Measurements from ENCODE around the gene SAFB.
"Not testable (repeated sequence)": the region's sequence is repeated elsewhere in the genome, so short reads cannot be mapped to it uniquely, and the experiment has no call there.

SAFB gene

DNA sequence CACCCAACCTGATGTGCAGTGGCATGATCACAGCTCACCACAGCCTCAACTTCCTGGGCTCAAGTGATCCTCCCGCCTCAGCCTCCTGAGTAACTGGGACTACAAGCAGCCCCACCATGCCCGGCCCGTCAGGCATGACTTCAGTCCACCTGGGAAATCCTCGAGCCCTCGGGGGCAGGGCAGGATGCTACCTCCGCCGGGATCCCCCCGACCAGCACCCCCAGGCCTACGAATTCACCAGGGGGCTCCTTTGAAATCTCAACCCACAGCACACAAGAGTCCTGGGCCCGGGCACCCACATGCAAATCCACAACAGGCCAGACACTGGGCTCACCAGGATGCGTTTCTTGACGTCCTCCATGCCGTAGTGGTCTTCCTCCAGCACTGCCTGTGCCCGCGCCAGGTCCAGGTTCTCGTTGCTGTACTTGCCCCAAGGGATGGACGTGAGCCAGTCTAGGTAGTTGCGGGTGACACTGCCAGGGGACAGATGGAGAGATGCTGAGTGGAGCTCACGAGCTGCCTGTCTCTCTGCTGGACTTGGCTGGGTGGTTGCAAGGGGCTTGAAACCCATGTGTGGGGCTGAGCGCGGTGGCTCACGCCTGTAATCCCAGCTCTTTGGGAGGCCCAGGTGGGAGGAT lies 77.7 kb downstream of the SAFB start:
- Histone ChIP-seq H3K4me3 (ENCODE audit: low read length, poor library complexity, severe bottlenecking) (no peak overlapping the region), H3K36me3 (ENCODE audit: insufficient read depth, low read length) (peaks cover 61% of the 10 kb centered on the region; the same call in 1 of the 2 replicates), H4K20me1 (ENCODE audit: insufficient read depth, low read length, poor library complexity, severe bottlenecking) (peaks cover 9% of the 10 kb centered on the region), H3K9ac (ENCODE audit: low read depth, low read length, poor library complexity, severe bottlenecking) (no peak overlapping the region), H3K27me3 (ENCODE audit: insufficient read depth, low read length, poor library complexity, severe bottlenecking) (no peaks in the 10 kb centered on the region), H3K9me2 (replicated peaks; ENCODE audit: low read depth, low read length) (no peaks in the 10 kb centered on the region), H3K4me1 (ENCODE audit: insufficient read depth, low read length, poor library complexity, severe bottlenecking) (no peaks in the 10 kb centered on the region), H3K9me3 (ENCODE audit: insufficient read depth, low read depth, low read length) (no peaks in the 10 kb centered on the region), H3K79me2 (ENCODE audit: insufficient read depth, low read length) (peaks cover 8% of the 10 kb centered on the region; the same call in 1 of the 2 replicates), H3K4me2 (ENCODE audit: low read depth, low read length, poor library complexity, severe bottlenecking) (no peak overlapping the region), H2AFZ (ENCODE audit: low read length) (no peak overlapping the region), H3F3A (ENCODE audit: low read depth) (no peaks in the 10 kb centered on the region)
- TF ChIP-seq, protein P1, sequence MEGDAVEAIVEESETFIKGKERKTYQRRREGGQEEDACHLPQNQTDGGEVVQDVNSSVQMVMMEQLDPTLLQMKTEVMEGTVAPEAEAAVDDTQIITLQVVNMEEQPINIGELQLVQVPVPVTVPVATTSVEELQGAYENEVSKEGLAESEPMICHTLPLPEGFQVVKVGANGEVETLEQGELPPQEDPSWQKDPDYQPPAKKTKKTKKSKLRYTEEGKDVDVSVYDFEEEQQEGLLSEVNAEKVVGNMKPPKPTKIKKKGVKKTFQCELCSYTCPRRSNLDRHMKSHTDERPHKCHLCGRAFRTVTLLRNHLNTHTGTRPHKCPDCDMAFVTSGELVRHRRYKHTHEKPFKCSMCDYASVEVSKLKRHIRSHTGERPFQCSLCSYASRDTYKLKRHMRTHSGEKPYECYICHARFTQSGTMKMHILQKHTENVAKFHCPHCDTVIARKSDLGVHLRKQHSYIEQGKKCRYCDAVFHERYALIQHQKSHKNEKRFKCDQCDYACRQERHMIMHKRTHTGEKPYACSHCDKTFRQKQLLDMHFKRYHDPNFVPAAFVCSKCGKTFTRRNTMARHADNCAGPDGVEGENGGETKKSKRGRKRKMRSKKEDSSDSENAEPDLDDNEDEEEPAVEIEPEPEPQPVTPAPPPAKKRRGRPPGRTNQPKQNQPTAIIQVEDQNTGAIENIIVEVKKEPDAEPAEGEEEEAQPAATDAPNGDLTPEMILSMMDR (conservative IDR thresholded peaks at IDR 0.05; ENCODE audit: low read length) = no peak
- no peak for TF ChIP-seq EZH2phosphoT487 (IDR thresholded peaks at IDR 0.05; ENCODE audit: borderline replicate concordance)

DNA sequence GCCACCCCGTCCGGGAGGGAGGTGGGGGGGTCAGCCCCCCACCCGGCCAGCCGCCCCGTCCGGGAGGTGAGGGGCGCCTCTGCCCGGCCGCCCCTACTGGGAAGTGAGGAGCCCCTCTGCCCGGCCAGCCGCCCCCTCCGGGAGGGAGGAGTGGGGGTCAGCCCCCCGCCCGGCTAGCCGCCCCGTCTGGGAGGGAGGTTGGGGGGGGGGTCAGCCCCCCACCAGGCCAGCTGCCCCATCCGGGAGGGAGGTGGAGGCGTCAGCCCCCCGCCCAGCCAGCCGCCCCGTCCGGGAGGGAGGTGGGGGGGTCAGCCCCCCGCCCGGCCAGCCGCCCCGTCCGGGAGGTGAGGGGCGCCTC lies 79.1 kb downstream of the SAFB start:
- not testable (repeated sequence) for H2AFZ ChIP-seq (ENCODE audit: low read length); H3K4me1 ChIP-seq (ENCODE audit: insufficient read depth, low read length, poor library complexity, severe bottlenecking); H3K9me3 ChIP-seq (ENCODE audit: insufficient read depth, low read depth, low read length); H3K4me2 ChIP-seq (ENCODE audit: low read depth, low read length, poor library complexity, severe bottlenecking); H4K20me1 ChIP-seq (ENCODE audit: insufficient read depth, low read length, poor library complexity, severe bottlenecking); H3K27me3 ChIP-seq (ENCODE audit: insufficient read depth, low read length, poor library complexity, severe bottlenecking); H3K79me2 ChIP-seq (ENCODE audit: insufficient read depth, low read length); H3K4me3 ChIP-seq (ENCODE audit: low read length, poor library complexity, severe bottlenecking); H3K9ac ChIP-seq (ENCODE audit: low read depth, low read length, poor library complexity, severe bottlenecking); H3K9me2 ChIP-seq (replicated peaks; ENCODE audit: low read depth, low read length); H3F3A ChIP-seq (ENCODE audit: low read depth)
- H3K36me3 ChIP-seq (ENCODE audit: insufficient read depth, low read length) = peaks cover 61% of the 10 kb centered on the region; the same call in 1 of the 2 replicates

DNA sequence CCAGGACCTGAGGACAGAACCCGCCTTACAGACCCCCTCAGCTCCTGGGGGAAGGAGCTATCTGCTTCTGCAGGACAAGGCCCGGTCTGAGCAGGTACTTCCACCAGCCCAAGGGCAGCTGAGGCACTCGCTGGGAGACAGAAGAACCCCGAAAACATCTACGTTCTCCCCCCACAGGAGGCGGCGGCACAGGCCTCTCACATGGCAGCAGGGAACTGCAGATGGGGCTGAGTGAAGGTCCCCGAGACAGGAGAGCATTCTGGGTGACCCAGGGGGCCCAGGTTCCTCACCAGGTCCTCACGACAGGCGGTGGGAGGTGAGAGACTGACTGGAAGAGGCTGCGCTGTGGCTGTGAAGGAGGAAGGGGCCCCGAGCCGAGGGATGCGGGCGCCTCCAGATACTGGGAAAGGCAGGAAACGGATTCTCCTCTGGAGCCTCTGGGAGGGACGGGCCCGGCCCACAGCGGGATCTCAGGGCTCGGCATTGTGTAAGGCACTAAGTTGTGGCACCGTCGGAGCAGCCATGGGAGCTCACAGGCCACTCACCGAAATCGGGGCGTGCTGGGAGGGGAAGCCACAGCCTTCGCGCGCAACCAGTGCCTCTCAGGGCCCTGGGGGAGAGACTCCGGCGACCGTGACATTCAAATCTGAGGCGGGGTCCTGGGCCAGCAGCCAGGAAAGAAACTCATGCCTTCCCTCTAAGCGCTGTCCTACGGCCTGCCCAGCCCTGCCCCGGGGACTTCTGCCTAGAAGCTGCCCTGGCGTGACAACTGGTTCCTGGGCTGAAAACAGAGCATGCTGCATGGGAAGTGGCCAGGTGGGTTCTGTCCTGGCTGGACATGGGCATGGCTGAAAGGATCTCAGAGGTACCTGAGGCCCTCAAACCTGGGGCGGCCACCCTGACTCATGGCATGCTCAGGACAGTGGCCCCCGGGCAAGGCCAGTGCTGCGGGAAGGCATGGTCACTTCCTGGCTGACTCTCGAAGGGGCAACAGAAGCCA lies 81.2 kb downstream of the SAFB start:
- H3K4me1 ChIP-seq (ENCODE audit: insufficient read depth, low read length, poor library complexity, severe bottlenecking) = no peaks in the 10 kb centered on the region
- H3K79me2 ChIP-seq (ENCODE audit: insufficient read depth, low read length) = no peaks in the 10 kb centered on the region
- no peak overlapping the region for H3K4me2 ChIP-seq (ENCODE audit: low read depth, low read length, poor library complexity, severe bottlenecking)
- no peaks in the 10 kb centered on the region for H3K27me3 ChIP-seq (ENCODE audit: insufficient read depth, low read length, poor library complexity, severe bottlenecking)
- TF ChIP-seq, protein P1 (conservative IDR thresholded peaks at IDR 0.05; ENCODE audit: low read length) = no peak
- TF ChIP-seq EZH2phosphoT487 (IDR thresholded peaks at IDR 0.05; ENCODE audit: borderline replicate concordance) = no peak
- H4K20me1 ChIP-seq (ENCODE audit: insufficient read depth, low read length, poor library complexity, severe bottlenecking) = peaks cover 2% of the 10 kb centered on the region
- no peaks in the 10 kb centered on the region for H3K9me2 ChIP-seq (replicated peaks; ENCODE audit: low read depth, low read length)
- H3K9me3 ChIP-seq (ENCODE audit: insufficient read depth, low read depth, low read length) = no peaks in the 10 kb centered on the region
- H3F3A ChIP-seq (ENCODE audit: low read depth) = no peaks in the 10 kb centered on the region
- H2AFZ ChIP-seq (ENCODE audit: low read length) = no peak overlapping the region
- H3K36me3 ChIP-seq (ENCODE audit: insufficient read depth, low read length) = peaks cover 62% of the 10 kb centered on the region; the same call in 1 of the 2 replicates
- H3K4me3 ChIP-seq (ENCODE audit: low read length, poor library complexity, severe bottlenecking) = no peak overlapping the region
- H3K9ac ChIP-seq (ENCODE audit: low read depth, low read length, poor library complexity, severe bottlenecking) = no peak overlapping the region

Data from Loucy (cell line).